ENCODE results near the gene CHRNG. TPM values are rescaled to one million over a fixed set of nuclear protein-coding genes. Genes with fewer than 3 reads are reported as not detected.

CHRNG gene
- total RNA-seq, 1 donor from 2014 or later: not detected

GRCh38 chr2:232492963-232493700 is 46.4 kb upstream of the CHRNG start:
- ATAC-seq (ENCODE audit: low read depth) (no peak), DNase-seq (no peak)
- TF ChIP-seq, protein P1, sequence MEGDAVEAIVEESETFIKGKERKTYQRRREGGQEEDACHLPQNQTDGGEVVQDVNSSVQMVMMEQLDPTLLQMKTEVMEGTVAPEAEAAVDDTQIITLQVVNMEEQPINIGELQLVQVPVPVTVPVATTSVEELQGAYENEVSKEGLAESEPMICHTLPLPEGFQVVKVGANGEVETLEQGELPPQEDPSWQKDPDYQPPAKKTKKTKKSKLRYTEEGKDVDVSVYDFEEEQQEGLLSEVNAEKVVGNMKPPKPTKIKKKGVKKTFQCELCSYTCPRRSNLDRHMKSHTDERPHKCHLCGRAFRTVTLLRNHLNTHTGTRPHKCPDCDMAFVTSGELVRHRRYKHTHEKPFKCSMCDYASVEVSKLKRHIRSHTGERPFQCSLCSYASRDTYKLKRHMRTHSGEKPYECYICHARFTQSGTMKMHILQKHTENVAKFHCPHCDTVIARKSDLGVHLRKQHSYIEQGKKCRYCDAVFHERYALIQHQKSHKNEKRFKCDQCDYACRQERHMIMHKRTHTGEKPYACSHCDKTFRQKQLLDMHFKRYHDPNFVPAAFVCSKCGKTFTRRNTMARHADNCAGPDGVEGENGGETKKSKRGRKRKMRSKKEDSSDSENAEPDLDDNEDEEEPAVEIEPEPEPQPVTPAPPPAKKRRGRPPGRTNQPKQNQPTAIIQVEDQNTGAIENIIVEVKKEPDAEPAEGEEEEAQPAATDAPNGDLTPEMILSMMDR (IDR thresholded peaks at IDR 0.05): no peak
- ChIA-PET POLR2A (no interaction called here), CTCF (no interaction called here)
- H3K36me3 Mint-ChIP-seq (ENCODE audit: low read depth): no peaks in the 10 kb centered on the region
- intact Hi-C loops (cut with micrococcal nuclease): no loop called here
- H3K27me3 Mint-ChIP-seq: peaks cover 27% of the 10 kb centered on the region
- peaks cover 3% of the 10 kb centered on the region for H3K4me1 Mint-ChIP-seq
- no peaks in the 10 kb centered on the region for H3K9me3 Mint-ChIP-seq
- no peak overlapping the region for H3K27ac Mint-ChIP-seq
- H3K4me3 Mint-ChIP-seq: no peak overlapping the region

DNA sequence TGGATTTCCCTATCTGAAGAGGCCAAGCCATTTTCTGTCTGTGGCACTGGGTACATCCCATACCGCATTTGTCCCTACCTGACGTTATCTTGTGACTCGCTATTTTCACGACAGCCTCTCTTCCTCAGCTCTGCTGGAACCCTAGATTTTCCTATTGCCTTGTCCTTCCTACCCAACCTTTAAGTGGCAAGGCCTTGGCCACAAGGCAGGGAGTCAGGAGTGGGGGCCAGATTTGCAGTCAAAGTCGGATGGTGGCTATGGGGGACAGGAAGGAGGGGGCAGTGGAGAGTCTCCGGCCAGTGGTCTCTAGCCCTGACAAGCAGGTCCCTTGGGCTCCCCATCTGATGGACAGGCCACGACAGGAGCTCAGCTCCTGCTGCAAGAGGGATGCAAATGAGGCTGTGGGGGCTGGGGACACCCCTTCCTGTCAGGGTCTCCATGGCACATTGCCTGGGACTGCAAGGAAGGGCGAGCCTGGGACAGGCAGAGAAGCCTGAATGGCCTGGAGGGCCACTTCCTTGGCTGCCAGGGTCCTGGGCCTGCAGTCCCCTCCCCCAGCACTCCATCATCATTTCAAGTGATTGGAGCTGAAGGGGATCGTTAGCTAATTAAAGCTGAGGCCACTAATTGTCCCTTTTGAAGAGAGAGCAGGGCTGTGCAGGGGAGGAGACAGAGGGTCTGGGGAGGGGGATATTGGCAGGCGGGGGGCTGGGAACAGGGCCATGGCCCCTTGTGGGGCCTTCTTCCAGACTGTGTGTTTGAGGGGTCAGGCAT is 45.6 kb upstream of the CHRNG start:
- no peak for ATAC-seq (ENCODE audit: low read depth)
- CTCF ChIA-PET: no interaction called here
- TF ChIP-seq, protein P1 (IDR thresholded peaks at IDR 0.05): no peak
- no peaks in the 10 kb centered on the region for H3K9me3 Mint-ChIP-seq
- no peak overlapping the region for H3K4me3 Mint-ChIP-seq
- no peaks in the 10 kb centered on the region for H3K36me3 Mint-ChIP-seq (ENCODE audit: low read depth)
- POLR2A ChIA-PET: no interaction called here
- intact Hi-C loops (cut with micrococcal nuclease): no loop called here
- no peaks in the 10 kb centered on the region for H3K4me1 Mint-ChIP-seq
- no peak for DNase-seq
- H3K27me3 Mint-ChIP-seq: peaks cover 22% of the 10 kb centered on the region
- H3K27ac Mint-ChIP-seq: no peak overlapping the region

DNA sequence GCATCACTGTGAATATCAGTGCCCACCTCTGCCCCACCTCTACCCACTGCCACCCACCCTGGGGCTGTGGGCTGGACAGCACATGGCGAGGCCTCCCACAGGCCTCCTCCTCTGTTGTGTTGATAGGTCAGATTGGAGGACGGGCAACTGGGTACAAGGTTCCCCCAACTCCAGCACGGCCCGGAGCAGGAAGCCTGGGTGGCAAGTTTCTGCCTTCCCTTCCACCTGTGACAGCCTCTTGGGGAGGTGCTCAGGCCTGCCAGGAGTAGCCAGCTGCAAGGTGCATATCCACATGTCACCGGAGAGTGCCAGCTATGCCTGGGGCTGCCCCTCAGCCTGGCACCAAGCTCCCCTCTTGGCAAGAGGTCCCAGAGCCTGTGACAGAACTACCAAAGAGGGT is 45.0 kb upstream of the CHRNG start:
- Mint-ChIP-seq H3K9me3 (no peaks in the 10 kb centered on the region), H3K27ac (no peak overlapping the region), H3K4me1 (no peaks in the 10 kb centered on the region), H3K27me3 (peaks cover 17% of the 10 kb centered on the region), H3K36me3 (ENCODE audit: low read depth) (no peaks in the 10 kb centered on the region), H3K4me3 (no peak overlapping the region)
- intact Hi-C loops (cut with micrococcal nuclease): no loop called here
- POLR2A ChIA-PET: no interaction called here
- TF ChIP-seq, protein P1 (IDR thresholded peaks at IDR 0.05): no peak
- no peak for DNase-seq
- no peak for ATAC-seq (ENCODE audit: low read depth)
- CTCF ChIA-PET: no interaction called here

DNA sequence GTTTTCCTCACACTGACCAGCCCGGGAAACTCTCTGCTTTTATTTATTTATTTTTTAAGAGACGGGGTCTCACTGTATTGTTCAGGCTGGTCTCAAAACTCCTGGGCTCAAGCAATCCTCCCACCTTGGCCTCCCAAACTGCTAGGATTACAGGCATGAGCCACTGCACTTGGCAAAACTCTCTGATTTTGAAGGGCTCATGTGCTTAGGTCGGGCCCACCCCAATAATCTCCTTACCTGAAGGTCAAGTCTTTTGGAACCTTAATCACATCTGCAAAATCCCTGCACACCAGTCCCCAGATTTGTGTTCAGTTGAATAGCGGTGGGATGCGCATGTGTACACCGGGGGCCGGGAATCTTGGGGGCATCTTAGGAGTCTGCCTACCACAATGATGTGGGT is 44.2 kb upstream of the CHRNG start:
- TF ChIP-seq, protein P1 (IDR thresholded peaks at IDR 0.05): no peak
- H3K27me3 Mint-ChIP-seq: peaks cover 12% of the 10 kb centered on the region
- DNase-seq: no peak
- no peaks in the 10 kb centered on the region for H3K9me3 Mint-ChIP-seq
- ATAC-seq (ENCODE audit: low read depth): no peak
- H3K4me3 Mint-ChIP-seq: no peak overlapping the region
- intact Hi-C loops (cut with micrococcal nuclease): no loop called here
- no peaks in the 10 kb centered on the region for H3K4me1 Mint-ChIP-seq
- CTCF ChIA-PET: no interaction called here
- H3K27ac Mint-ChIP-seq: no peak overlapping the region
- no peaks in the 10 kb centered on the region for H3K36me3 Mint-ChIP-seq (ENCODE audit: low read depth)
- POLR2A ChIA-PET: no interaction called here

GRCh38 chr2:232496501-232497270 is 42.8 kb upstream of the CHRNG start:
- Mint-ChIP-seq H3K9me3 (no peaks in the 10 kb centered on the region), H3K27me3 (peaks cover 19% of the 10 kb centered on the region), H3K27ac (no peak overlapping the region), H3K4me3 (no peak overlapping the region), H3K4me1 (no peaks in the 10 kb centered on the region), H3K36me3 (ENCODE audit: low read depth) (no peaks in the 10 kb centered on the region)
- intact Hi-C loops (cut with micrococcal nuclease): no loop called here
- ChIA-PET POLR2A (no interaction called here), CTCF (no interaction called here)
- ATAC-seq (ENCODE audit: low read depth) (no peak), DNase-seq (no peak)
- TF ChIP-seq, protein P1 (IDR thresholded peaks at IDR 0.05): no peak
